ENCODE measurements around the gene FRMD5.

GRCh38 chr15:43828061-43828657, 366.9 kb downstream of the FRMD5 start:
- TF ChIP-seq POLR2AphosphoS5 (IDR thresholded peaks at IDR 0.05; ENCODE audit: low read depth, low read length) (no peak), TAF1 (IDR thresholded peaks at IDR 0.05; ENCODE audit: borderline replicate concordance, insufficient read depth, low read length) (no peak)

Measured in PFSK-1 (cell line).